ENCODE measurements around the gene PHTF1. TPM values are rescaled to one million over a fixed set of nuclear protein-coding genes. Genes with fewer than 3 reads are reported as not detected.
A peak's percentile ranks its signal among the peaks of the same experiment; 100 is the strongest.

PHTF1 gene
- total and polyA plus RNA-seq, 8 donors = 4.6 to 12.9 (median 6.3) TPM

DNA sequence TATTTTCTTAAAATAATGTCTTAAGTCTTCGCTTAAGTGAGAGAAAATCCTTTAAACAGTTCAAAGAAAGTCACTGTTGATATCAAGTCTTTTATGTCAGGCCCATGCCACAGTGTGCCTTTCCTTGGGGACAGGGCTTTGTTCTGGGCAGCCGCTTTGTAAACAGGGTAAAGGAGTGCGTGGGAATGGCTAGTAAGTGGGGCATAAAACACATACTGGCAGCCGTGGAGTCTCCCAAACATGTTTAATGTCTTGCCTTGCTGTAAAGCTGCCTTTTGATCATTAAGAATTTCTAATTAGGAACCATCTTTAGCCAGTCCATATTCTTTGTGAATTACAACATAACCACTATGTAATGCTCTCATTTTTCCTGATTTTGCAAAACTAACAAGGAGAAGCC lies 99.7 kb downstream of the PHTF1 start:
- Histone ChIP-seq H3K36me3 (no peaks in the 10 kb centered on the region), H3K27me3 (no peaks in the 10 kb centered on the region), H3K27ac (no peak overlapping the region), H3K9me3 (no peaks in the 10 kb centered on the region), H3K4me1 (no peaks in the 10 kb centered on the region), H3K4me3 (no peak overlapping the region)
- no peak for DNase-seq
- TF ChIP-seq, protein P1, sequence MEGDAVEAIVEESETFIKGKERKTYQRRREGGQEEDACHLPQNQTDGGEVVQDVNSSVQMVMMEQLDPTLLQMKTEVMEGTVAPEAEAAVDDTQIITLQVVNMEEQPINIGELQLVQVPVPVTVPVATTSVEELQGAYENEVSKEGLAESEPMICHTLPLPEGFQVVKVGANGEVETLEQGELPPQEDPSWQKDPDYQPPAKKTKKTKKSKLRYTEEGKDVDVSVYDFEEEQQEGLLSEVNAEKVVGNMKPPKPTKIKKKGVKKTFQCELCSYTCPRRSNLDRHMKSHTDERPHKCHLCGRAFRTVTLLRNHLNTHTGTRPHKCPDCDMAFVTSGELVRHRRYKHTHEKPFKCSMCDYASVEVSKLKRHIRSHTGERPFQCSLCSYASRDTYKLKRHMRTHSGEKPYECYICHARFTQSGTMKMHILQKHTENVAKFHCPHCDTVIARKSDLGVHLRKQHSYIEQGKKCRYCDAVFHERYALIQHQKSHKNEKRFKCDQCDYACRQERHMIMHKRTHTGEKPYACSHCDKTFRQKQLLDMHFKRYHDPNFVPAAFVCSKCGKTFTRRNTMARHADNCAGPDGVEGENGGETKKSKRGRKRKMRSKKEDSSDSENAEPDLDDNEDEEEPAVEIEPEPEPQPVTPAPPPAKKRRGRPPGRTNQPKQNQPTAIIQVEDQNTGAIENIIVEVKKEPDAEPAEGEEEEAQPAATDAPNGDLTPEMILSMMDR (IDR thresholded peaks at IDR 0.05) = no peak
- no peak for FAIRE-seq
- ATAC-seq = no peak
- intact Hi-C loops (cut with DNase I) = no loop called here
- WGBS, 2 donors = 88 to 92% methylated on average over 4 of the region's 4 CpGs

DNA sequence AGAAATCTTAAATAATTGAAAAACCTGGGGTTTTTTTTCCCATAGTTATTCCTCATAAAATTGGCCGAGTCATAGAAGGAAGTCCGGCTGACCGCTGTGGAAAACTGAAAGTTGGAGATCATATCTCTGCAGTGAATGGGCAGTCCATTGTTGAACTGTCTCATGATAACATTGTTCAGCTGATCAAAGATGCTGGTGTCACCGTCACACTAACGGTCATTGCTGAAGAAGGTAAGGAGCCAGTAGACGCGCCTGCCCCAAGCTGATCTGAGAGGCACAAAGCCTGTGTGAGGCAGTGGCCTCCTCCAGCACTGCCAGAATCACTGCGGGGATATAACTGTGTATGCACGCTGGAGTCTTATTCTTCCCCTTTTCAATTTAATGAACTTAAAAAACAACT lies 100.3 kb downstream of the PHTF1 start:
- no peak for DNase-seq
- intact Hi-C loops (cut with DNase I) = no loop called here
- H3K27ac ChIP-seq = no peak overlapping the region
- FAIRE-seq = no peak
- no peaks in the 10 kb centered on the region for H3K4me1 ChIP-seq
- TF ChIP-seq, protein P1 (IDR thresholded peaks at IDR 0.05) = no peak
- no peaks in the 10 kb centered on the region for H3K27me3 ChIP-seq
- 92 to 96% methylated on average over 9 of the region's 9 CpGs for WGBS, 2 donors
- no peak for ATAC-seq
- no peaks in the 10 kb centered on the region for H3K9me3 ChIP-seq
- no peaks in the 10 kb centered on the region for H3K36me3 ChIP-seq
- H3K4me3 ChIP-seq = no peak overlapping the region

DNA sequence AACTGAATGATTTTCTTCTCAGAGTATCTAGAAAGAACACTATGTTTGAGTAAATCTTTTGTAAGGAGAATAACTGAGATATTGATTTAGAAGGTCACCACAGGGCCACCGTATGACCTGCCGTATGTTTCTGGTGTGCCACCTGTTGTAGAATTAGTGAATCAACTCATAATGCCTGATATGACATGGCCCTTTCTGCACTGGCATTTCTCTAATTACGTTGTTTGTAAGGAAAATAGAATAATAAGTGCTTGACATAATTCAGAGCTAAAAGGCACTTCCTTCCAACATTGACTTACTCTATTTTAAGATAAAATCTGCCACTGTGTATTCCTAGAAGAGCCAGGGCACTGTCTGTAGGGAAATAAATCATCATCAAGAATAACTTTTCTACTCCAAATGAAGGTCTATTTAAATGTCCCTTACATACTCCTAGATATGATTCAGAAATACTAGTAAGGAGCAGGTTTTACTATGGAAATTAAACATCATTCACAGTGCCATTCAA lies 101.7 kb downstream of the PHTF1 start:
- Histone ChIP-seq H3K27ac (no peak overlapping the region), H3K27me3 (no peaks in the 10 kb centered on the region), H3K4me1 (no peaks in the 10 kb centered on the region), H3K36me3 (no peaks in the 10 kb centered on the region), H3K9me3 (no peaks in the 10 kb centered on the region), H3K4me3 (no peak overlapping the region)
- FAIRE-seq = no peak
- 48% methylated on average over 3 of the region's 3 CpGs for WGBS, 2 donors
- TF ChIP-seq, protein P1 (IDR thresholded peaks at IDR 0.05) = no peak
- DNase-seq = no peak
- peak in 2 of 4 donors; percentile 38 to 50 for ATAC-seq
- intact Hi-C loops (cut with DNase I) = no loop called here

DNA sequence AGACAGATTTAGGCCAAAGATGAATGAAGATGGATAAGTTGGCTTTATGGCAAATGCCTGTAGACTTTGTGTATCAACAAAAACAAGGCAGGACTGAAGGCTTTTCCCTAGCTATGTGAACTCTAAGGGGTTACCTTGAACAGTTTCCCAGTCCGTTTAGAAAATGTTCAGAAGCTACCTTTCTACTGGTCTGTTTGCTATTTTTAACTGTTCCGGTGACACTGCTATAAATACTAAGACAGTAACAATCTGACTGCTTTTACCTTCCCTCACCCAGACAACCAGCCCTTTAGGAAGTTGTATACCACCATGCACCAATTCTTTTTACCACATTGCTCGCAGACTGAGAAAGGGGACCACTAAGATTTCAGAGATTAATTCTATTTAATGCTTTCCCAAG lies 102.2 kb downstream of the PHTF1 start:
- no peaks in the 10 kb centered on the region for H3K27me3 ChIP-seq
- intact Hi-C loops (cut with DNase I) = no loop called here
- H3K4me1 ChIP-seq = no peaks in the 10 kb centered on the region
- H3K27ac ChIP-seq = no peak overlapping the region
- FAIRE-seq (no peak), DNase-seq (no peak), ATAC-seq (no peak)
- 66 to 67% methylated on average over 3 of the region's 3 CpGs for WGBS, 2 donors
- TF ChIP-seq, protein P1 (IDR thresholded peaks at IDR 0.05) = no peak
- no peaks in the 10 kb centered on the region for H3K36me3 ChIP-seq
- H3K4me3 ChIP-seq = no peak overlapping the region
- no peaks in the 10 kb centered on the region for H3K9me3 ChIP-seq

DNA sequence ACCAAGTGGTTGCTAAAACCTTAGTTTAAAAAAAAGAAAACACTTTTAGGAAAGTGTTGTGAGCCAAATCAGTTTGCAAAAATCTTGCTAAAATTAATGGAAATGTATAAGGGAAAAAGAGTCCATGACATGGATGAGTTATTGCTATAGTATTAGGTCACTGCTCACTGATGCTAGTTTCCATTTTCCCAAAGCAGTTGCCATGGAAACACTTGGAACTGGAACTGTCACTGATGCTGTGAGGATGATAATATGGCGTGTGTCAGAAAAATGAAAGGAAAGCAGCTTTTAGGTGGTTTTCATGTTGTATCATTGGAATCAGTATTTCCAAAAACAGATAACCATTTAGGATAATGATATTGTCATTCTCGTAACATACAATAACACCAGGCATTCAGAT lies 104.4 kb downstream of the PHTF1 start:
- 90 to 96% methylated on average over 2 of the region's 2 CpGs for WGBS, 2 donors
- DNase-seq (no peak), FAIRE-seq (no peak), ATAC-seq (no peak)
- H3K4me3 ChIP-seq = no peak overlapping the region
- H3K9me3 ChIP-seq = no peaks in the 10 kb centered on the region
- no peaks in the 10 kb centered on the region for H3K27me3 ChIP-seq
- TF ChIP-seq, protein P1 (IDR thresholded peaks at IDR 0.05) = no peak
- H3K4me1 ChIP-seq = no peaks in the 10 kb centered on the region
- no peaks in the 10 kb centered on the region for H3K36me3 ChIP-seq
- intact Hi-C loops (cut with DNase I) = no loop called here
- H3K27ac ChIP-seq = no peak overlapping the region
